Upper lobe of left lung (tissue), 6 donors: ENCODE results near the gene SPATA31C2. TPM values are rescaled to one million over a fixed set of nuclear protein-coding genes. Genes with fewer than 3 reads are reported as not detected.
A peak's percentile ranks its signal among the peaks of the same experiment; 100 is the strongest.
"Not testable (repeated sequence)": the region's sequence is repeated elsewhere in the genome, so short reads cannot be mapped to it uniquely, and the experiment has no call there.

Experiments used
- ATAC-seq, 2 donors: fragments of 200-7000 bp; cut with Tn5 transposase; one replicate each; pipeline ENCODE4 v1.9.1; 2022; ENCODE audit warnings: mild to moderate bottlenecking in 2 of 2, moderate library complexity in 2 of 2; ENCODE audit not compliant: low FRiP score in 2 of 2
- DNase-seq, 2 donors: peaks; one replicate each; pipeline ENCODE4 v3.0.0-alpha.2; 2019 to 2020
- H3K27ac ChIP-seq, 4 donors: fragments of 200-600 bp; sonication (generic); one replicate each; pipeline ENCODE4 v1.5.1; 2016 to 2019
- H3K27me3 ChIP-seq, 4 donors: fragments of 200-600 bp; sonication (generic); one replicate each; pipeline ENCODE4 v1.5.1; 2017 to 2019
- H3K36me3 ChIP-seq, 4 donors: fragments of 200-600 bp; sonication (generic); one replicate each; pipeline ENCODE4 v1.5.1; 2016 to 2019
- H3K4me1 ChIP-seq, 4 donors: fragments of 200-600 bp; sonication (generic); one replicate each; pipeline ENCODE4 v1.5.1; 2018 to 2019
- H3K4me3 ChIP-seq, 4 donors: fragments of 200-600 bp; sonication (generic); one replicate each; pipeline ENCODE4 v1.5.1; 2017 to 2019; ENCODE audit warnings: mild to moderate bottlenecking in 2 of 4, moderate library complexity in 1 of 4
- H3K9me3 ChIP-seq, 4 donors: fragments of 200-600 bp; sonication (generic); one replicate each; pipeline ENCODE4 v1.5.1; 2018 to 2019
- EP300 ChIP-seq, 4 donors: sonication (generic); formaldehyde crosslinking; IDR thresholded peaks; one replicate each; pipeline ENCODE4 v1.5.1; 2017; ENCODE audit warnings: antibody characterized with exemption in 4 of 4, control low read depth in 2 of 4
- POLR2A ChIP-seq, 4 donors: fragments of 450-650 bp; IDR thresholded peaks; one replicate each; pipeline ENCODE4 v1.5.1; 2016 to 2017; ENCODE audit warnings: antibody characterized with exemption in 4 of 4, mild to moderate bottlenecking in 2 of 4
- POLR2AphosphoS5 ChIP-seq, 2 donors: sonication (generic); formaldehyde crosslinking; IDR thresholded peaks; one replicate each; pipeline ENCODE4 v1.5.1; 2017; ENCODE audit warnings: antibody characterized with exemption in 2 of 2
- WGBS, 2 donors: methylation state at CpG; one replicate each; pipeline ENCODE4 v1.1.5; 2017 to 2018; 5-methylcytosine and 5-hydroxymethylcytosine counted together
- total RNA-seq, 6 donors: library from RNA; depleted of rRNA in 4 of 6; stranded (reverse); fragments of >200 nt in 4 of 6; gene quantifications; one replicate each; pipeline versions ENCODE4 v1.1.0 to v1.2.1, GENCODE V29; 2016 to 2021
- TF ChIP-seq, protein P1 (sequence below), 6 experiments: fragments of 450-650 bp in 4 of 6; fragments of 200-600 bp in 2 of 6; sonication (generic) in 2 of 6; IDR thresholded peaks; one replicate each; pipeline ENCODE4 v1.5.1; 2016 to 2019; ENCODE audit warnings: antibody characterized with exemption in 6 of 6
- donor health status: DM: no; HTN: no; CAD: no; lungs with moderate emphysema.
- donor health status: DM: no; HTN: yes; CAD: no; lungs with severe emphysema.

Gene SPATA31C2
- total RNA-seq, result not detected

DNA sequence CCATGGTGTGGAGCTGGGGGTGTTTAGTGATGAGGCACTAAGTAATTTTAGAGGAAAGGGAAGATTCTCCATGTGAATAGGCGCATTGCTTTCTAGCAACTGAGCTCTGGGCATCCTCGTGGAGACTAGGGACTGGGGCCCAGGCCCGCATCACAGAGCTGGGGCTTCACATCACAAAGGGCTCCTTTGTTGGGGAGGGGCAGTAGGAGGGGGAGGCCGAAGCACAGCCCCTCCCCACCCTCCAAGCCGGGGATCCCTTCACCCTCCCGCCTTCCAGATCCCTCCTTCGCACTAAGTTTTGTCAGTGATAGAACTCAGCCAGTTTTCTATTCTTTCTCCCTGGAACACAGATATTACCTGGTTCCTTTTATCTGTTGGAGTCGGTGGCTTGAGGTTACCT, at the start of gene SPATA31C2:
Gene SPATA31C2, minus strand, starts transcription at position 101 of the 400 bp plus-strand sequence. Its CDS starts 29 bp downstream, at position 72.
- not testable (repeated sequence) for H3K36me3 ChIP-seq, H3K9me3 ChIP-seq
- WGBS, 2 donors, result no CpG with 5 or more reads among the region's 8 CpGs

DNA sequence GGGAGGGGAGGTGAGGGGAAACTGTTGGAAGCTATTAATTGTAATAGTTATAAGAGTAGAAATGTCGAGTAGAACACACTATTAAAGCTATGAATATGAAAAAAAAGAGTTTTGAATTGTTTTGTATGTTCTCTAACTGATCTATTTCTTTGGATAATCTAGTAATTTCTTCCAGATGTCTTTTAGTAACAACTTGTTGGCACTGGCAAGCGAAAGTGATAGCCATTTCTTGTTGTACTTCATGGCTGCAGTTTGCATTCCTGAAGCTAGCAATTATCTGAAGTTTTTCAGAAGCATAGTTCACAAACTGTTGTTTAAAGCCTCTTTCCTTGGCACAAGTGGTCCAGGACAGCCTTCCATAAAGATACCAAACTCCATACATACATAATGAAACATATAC, 49.4 kb upstream of the SPATA31C2 start:
- ATAC-seq (no peak), DNase-seq (no peak)
- H3K9me3 ChIP-seq, result no peaks in the 10 kb centered on the region
- H3K27me3 ChIP-seq, result no peaks in the 10 kb centered on the region
- TF ChIP-seq, protein P1, sequence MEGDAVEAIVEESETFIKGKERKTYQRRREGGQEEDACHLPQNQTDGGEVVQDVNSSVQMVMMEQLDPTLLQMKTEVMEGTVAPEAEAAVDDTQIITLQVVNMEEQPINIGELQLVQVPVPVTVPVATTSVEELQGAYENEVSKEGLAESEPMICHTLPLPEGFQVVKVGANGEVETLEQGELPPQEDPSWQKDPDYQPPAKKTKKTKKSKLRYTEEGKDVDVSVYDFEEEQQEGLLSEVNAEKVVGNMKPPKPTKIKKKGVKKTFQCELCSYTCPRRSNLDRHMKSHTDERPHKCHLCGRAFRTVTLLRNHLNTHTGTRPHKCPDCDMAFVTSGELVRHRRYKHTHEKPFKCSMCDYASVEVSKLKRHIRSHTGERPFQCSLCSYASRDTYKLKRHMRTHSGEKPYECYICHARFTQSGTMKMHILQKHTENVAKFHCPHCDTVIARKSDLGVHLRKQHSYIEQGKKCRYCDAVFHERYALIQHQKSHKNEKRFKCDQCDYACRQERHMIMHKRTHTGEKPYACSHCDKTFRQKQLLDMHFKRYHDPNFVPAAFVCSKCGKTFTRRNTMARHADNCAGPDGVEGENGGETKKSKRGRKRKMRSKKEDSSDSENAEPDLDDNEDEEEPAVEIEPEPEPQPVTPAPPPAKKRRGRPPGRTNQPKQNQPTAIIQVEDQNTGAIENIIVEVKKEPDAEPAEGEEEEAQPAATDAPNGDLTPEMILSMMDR (IDR thresholded peaks at IDR 0.05), result no peak
- TF ChIP-seq EP300 (IDR thresholded peaks at IDR 0.05) (no peak), POLR2AphosphoS5 (IDR thresholded peaks at IDR 0.05) (no peak), POLR2A (IDR thresholded peaks at IDR 0.05) (no peak)
- WGBS, 2 donors, result 61 to 67% methylated on average over 2 of the region's 2 CpGs
- no peak overlapping the region for H3K27ac ChIP-seq
- no peaks in the 10 kb centered on the region for H3K36me3 ChIP-seq
- H3K4me3 ChIP-seq, result no peak overlapping the region
- no peaks in the 10 kb centered on the region for H3K4me1 ChIP-seq

More for the DNA sequence above, at the start of gene SPATA31C2:
- H3K4me1 ChIP-seq, H3K27me3 ChIP-seq, H3K4me3 ChIP-seq, DNase-seq, ATAC-seq, H3K27ac ChIP-seq: not testable (repeated sequence)

DNA sequence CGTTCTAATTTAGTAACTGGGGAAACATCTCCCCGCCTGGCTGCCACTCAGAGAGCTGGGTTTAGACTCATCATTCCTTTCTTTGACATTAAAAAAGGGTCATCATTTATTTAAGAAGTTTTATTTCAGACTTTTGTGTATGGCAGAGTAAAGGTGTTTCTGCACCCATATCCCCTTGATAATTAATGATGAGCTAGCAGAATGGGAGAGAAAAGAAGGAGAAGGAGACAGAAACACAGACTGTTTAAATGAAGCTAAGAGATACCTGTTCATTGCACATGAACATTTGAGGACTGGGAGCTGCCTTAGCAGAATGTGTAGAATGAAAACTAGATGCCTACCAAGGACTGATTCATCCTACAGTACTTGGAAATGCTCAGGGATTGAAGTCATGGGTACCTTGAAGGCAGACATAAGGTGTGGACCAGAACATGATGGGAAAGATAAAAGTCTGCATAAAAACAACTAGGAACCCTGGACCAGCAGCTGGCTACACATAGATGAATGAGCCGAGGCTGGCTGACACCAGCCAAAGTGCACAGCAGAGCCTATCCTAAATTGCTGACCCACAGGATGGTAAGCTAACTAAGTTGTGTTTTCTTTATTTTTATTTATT, 48.3 kb upstream of the SPATA31C2 start:
- Histone ChIP-seq H3K4me1 (no peaks in the 10 kb centered on the region), H3K27me3 (no peaks in the 10 kb centered on the region), H3K4me3 (no peak overlapping the region), H3K27ac (no peak overlapping the region), H3K9me3 (no peaks in the 10 kb centered on the region), H3K36me3 (no peaks in the 10 kb centered on the region)
- TF ChIP-seq, protein P1 (IDR thresholded peaks at IDR 0.05), result no peak
- TF ChIP-seq POLR2A (IDR thresholded peaks at IDR 0.05) (no peak), EP300 (IDR thresholded peaks at IDR 0.05) (no peak), POLR2AphosphoS5 (IDR thresholded peaks at IDR 0.05) (no peak)
- DNase-seq, result no peak
- 92% methylated on average over 3 of the region's 3 CpGs for WGBS, 2 donors
- no peak for ATAC-seq

DNA sequence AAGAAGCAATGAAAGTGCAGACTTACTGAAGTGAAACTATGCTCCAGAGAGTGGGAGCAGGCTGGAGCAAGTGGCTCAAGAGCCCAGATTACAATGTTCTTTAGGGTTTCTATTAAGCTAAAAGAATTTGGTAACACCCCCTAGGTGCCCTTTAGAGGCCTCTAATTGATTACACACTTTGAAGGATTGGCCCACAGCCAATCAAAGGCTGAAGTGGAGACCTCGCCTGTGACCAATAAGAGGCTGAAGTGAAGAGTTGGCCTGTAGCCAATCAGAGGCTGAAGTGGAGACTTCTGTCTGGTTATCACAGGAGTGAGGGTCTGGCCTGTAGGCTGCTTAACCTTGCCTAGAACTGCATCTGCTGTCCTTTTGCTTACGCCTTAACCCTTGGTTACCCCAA, 46.7 kb upstream of the SPATA31C2 start:
- Histone ChIP-seq H3K27ac (no peak overlapping the region), H3K27me3 (no peaks in the 10 kb centered on the region), H3K4me3 (no peak overlapping the region), H3K4me1 (no peaks in the 10 kb centered on the region), H3K9me3 (no peaks in the 10 kb centered on the region), H3K36me3 (no peaks in the 10 kb centered on the region)
- TF ChIP-seq, protein P1 (IDR thresholded peaks at IDR 0.05), result no peak
- no peak for DNase-seq
- 71 to 100% methylated on average over 2 of the region's 2 CpGs for WGBS, 2 donors
- ATAC-seq, result no peak

DNA sequence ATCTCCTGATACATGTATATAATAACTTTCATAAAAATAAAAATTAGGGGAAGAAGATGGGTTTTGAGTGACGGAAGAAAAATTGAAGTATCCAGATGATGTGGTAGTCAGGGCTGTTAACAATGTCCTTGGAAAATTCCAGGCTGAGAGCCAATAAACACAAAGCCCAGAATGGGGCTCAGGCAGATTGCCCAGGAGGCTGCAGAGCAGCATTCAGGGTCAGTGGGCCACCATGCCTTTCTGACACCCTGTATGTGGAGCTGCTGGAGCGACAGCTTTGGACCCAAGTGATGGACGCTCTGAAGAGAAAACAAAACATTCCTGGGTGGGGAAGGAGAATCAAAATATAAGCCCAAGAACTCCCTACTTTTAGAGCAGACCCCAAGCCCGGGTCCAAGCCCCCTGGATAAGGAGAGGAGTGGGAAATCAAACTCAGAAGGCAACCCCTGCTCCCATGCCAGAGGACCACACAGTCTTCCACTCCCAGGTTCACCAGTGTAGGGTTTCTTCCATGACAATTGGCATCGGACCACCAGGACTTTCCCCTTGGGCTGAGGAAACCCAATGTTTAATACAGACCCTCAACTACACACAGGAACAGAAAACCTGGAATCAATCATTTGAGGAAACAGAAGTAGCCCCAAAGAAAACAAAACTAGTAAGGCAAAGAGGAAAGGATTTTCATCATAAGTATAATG, 45.7 kb upstream of the SPATA31C2 start:
- peak in 1 of 2 donors; percentile 12 for ATAC-seq
- WGBS, 2 donors, result 53 to 56% methylated on average over 5 of the region's 5 CpGs
- Histone ChIP-seq H3K27ac (no peak overlapping the region), H3K9me3 (no peaks in the 10 kb centered on the region), H3K4me1 (peaks cover 0 to 7% (median 0%) of the 10 kb centered on the region in 4 donors), H3K27me3 (no peaks in the 10 kb centered on the region), H3K36me3 (no peaks in the 10 kb centered on the region), H3K4me3 (no peak overlapping the region)
- no peak for DNase-seq
- TF ChIP-seq POLR2A (IDR thresholded peaks at IDR 0.05), result no peak

DNA sequence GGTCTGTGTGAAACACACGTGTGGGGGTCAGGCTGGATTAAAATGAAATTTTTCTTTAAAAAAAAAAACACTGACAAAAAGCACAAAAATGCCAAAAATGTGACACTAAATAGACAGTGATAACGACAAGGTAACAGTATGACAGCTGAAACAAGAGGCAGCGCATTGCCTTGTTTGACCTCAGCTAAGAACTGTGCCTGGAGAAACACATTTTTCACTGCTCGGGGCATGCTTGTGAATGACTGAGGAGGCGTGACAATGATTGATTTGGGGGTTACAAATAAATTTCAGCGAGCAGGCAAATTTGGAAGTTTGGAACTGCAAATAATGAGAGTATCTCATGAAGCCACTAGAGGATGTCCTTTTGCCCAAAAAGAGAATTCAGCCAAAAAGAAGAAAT, 44.2 kb upstream of the SPATA31C2 start:
- H3K27ac ChIP-seq, result no peak overlapping the region
- no peak overlapping the region for H3K4me3 ChIP-seq
- H3K4me1 ChIP-seq, result peaks cover 0 to 10% (median 0%) of the 10 kb centered on the region in 4 donors
- no peaks in the 10 kb centered on the region for H3K27me3 ChIP-seq
- no peaks in the 10 kb centered on the region for H3K36me3 ChIP-seq
- ATAC-seq, result no peak
- DNase-seq, result no peak
- TF ChIP-seq POLR2AphosphoS5 (IDR thresholded peaks at IDR 0.05), result no peak
- TF ChIP-seq, protein P1 (IDR thresholded peaks at IDR 0.05), result no peak
- TF ChIP-seq EP300 (IDR thresholded peaks at IDR 0.05), result no peak
- TF ChIP-seq POLR2A (IDR thresholded peaks at IDR 0.05), result no peak
- no peaks in the 10 kb centered on the region for H3K9me3 ChIP-seq
- WGBS, 2 donors, result 57 to 67% methylated on average over 6 of the region's 6 CpGs
